Keratinocyte (primary cell): Measurements from ENCODE around the gene HDAC9. TPM values are rescaled to one million over a fixed set of nuclear protein-coding genes. Genes with fewer than 3 reads are reported as not detected.

Source experiments
- DNase-seq: peaks from one replicate; pipeline ENCODE4 v3.0.0-alpha.2; 2011; ENCODE audit warnings: low read depth, missing footprints, low spot score
- FAIRE-seq: peaks from 2 replicates; lab custom pipeline; 2011; peaks lifted over from hg19 to GRCh38; lab: Jason Lieb, UNC
- H2AFZ ChIP-seq: 2 replicates; pipeline ENCODE4 v1.6.0; 2012; ENCODE audit warnings: low read length, control low read depth, inconsistent platforms; ENCODE audit not compliant: control insufficient read depth
- H3K27ac ChIP-seq: 2 replicates; pipeline ENCODE4 v1.5.1; 2011; ENCODE audit warnings: low read length; ENCODE audit not compliant: control insufficient read depth, insufficient read depth
- H3K27me3 ChIP-seq: 3 replicates; pipeline ENCODE4 v1.6.0; 2011; ENCODE audit warnings: low read length; ENCODE audit not compliant: control insufficient read depth, insufficient read depth; ENCODE audit errors: extremely low read depth
- H3K36me3 ChIP-seq, 2 experiments: 2 replicates in 1 of 2; 3 replicates in 1 of 2; pipeline ENCODE4 v1.5.1; 2011; ENCODE audit warnings: low read length in 2 of 2, mild to moderate bottlenecking in 1 of 2; ENCODE audit not compliant: control insufficient read depth in 2 of 2, insufficient read depth in 2 of 2; ENCODE audit errors: extremely low read depth in 1 of 2
- H3K4me1 ChIP-seq: 3 replicates; pipeline ENCODE4 v1.5.1; 2011; ENCODE audit warnings: low read length; ENCODE audit not compliant: control insufficient read depth, insufficient read depth; ENCODE audit errors: extremely low read depth
- H3K4me2 ChIP-seq: 3 replicates; pipeline ENCODE4 v1.6.0; 2011; ENCODE audit warnings: low read depth, low read length; ENCODE audit not compliant: control insufficient read depth, insufficient read depth; ENCODE audit errors: extremely low read depth
- H3K4me3 ChIP-seq, 3 experiments: fragments of 200-600 bp in 1 of 3; sonication (generic) in 1 of 3; 2 replicates in 2 of 3; 3 replicates in 1 of 3; pipeline ENCODE4 v1.5.1; 2011 to 2016; ENCODE audit warnings: low read length in 3 of 3, mild to moderate bottlenecking in 3 of 3, control low read depth in 2 of 3, inconsistent platforms in 1 of 3, low read depth in 1 of 3, mixed read lengths in 1 of 3, mixed run types in 1 of 3, moderate library complexity in 1 of 3; ENCODE audit not compliant: control insufficient read depth in 2 of 3, insufficient read depth in 2 of 3; ENCODE audit errors: extremely low read depth in 1 of 3
- H3K79me2 ChIP-seq: 2 replicates; pipeline ENCODE4 v1.6.0; 2012; ENCODE audit warnings: low read length; ENCODE audit not compliant: control insufficient read depth, insufficient read depth
- H3K9ac ChIP-seq: 3 replicates; pipeline ENCODE4 v1.6.0; 2011; ENCODE audit warnings: low read length; ENCODE audit not compliant: control insufficient read depth, insufficient read depth; ENCODE audit errors: extremely low read depth
- H3K9me1 ChIP-seq: 3 replicates; pipeline ENCODE4 v1.6.0; 2011; ENCODE audit warnings: low read length; ENCODE audit not compliant: control insufficient read depth, insufficient read depth; ENCODE audit errors: extremely low read depth
- H3K9me3 ChIP-seq: 2 replicates; pipeline ENCODE4 v1.5.1; 2012; ENCODE audit warnings: low read depth, low read length; ENCODE audit not compliant: control insufficient read depth
- H4K20me1 ChIP-seq: 3 replicates; pipeline ENCODE4 v1.6.0; 2011; ENCODE audit warnings: low read length; ENCODE audit not compliant: control insufficient read depth, insufficient read depth; ENCODE audit errors: extremely low read depth
- EZH2 ChIP-seq: IDR thresholded peaks from one replicate; pipeline ENCODE4 v1.6.1; 2012; ENCODE audit warnings: inconsistent platforms, mild to moderate bottlenecking, low read length, moderate library complexity
- dilution Hi-C: fragments of 300-500 bp; cut with MboI; formaldehyde crosslinking; loops from one replicate; pipeline ENCODE4 v1.7.0; 2020; ENCODE audit warnings: low sequenced_read_pairs; ENCODE audit not compliant: extremely low pct_ligation_motif_present
- polyA plus RNA-seq, 5 experiments: library from polyadenylated mRNA; depleted of rRNA in 3 of 5; stranded (reverse) in 3 of 5; stranded (forward) in 1 of 5; unstranded in 1 of 5; fragments of >200 nt; gene quantifications; 1 replicate in 1 of 5; 2 replicates in 3 of 5; 3 replicates in 1 of 5; pipeline versions ENCODE4 v1.2.1 to v1.2.3, GENCODE V29; 2011 to 2012; ENCODE audit warnings: missing spikeins in 2 of 5, low read depth in 1 of 5, low replicate concordance in 1 of 5
- TF ChIP-seq, protein P1 (sequence below), 3 experiments: IDR thresholded peaks in 1 of 3; conservative IDR thresholded peaks in 1 of 3; optimal IDR thresholded peaks in 1 of 3; 2 replicates in 2 of 3; 3 replicates in 1 of 3; pipeline versions ENCODE3 to v1.5.1; 2011; ENCODE audit warnings: low read length in 3 of 3, mild to moderate bottlenecking in 3 of 3, moderate library complexity in 2 of 3, control low read depth in 1 of 3, inconsistent platforms in 1 of 3; ENCODE audit not compliant: insufficient read depth in 2 of 3; ENCODE audit errors: extremely low read depth in 1 of 3

Gene HDAC9
- polyA plus RNA-seq, 1 donor (not counting 4 experiments of a cell fraction or from before 2014, with no cell fraction given) = 24.6 TPM

DNA sequence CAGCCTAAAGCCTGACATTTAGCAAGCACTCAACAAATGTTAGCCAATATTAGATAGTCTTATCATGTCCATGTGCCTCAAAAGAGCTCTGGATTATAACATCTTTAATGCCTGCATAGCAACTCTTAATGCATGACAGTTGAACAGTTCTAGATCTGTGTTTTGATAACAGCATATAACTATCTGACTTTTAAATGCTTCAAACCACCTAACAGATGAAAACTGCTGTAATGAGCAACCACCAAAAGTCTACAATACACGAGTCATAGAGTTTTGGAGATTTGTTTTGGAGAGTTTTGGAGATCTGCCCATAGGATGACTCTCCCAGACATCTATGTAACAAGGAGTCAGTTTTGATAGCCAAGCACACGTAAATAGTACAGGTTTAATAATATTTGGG, 394.6 kb downstream of the HDAC9 start:
- no peak for DNase-seq
- no peak overlapping the region for H2AFZ ChIP-seq
- TF ChIP-seq, protein P1, sequence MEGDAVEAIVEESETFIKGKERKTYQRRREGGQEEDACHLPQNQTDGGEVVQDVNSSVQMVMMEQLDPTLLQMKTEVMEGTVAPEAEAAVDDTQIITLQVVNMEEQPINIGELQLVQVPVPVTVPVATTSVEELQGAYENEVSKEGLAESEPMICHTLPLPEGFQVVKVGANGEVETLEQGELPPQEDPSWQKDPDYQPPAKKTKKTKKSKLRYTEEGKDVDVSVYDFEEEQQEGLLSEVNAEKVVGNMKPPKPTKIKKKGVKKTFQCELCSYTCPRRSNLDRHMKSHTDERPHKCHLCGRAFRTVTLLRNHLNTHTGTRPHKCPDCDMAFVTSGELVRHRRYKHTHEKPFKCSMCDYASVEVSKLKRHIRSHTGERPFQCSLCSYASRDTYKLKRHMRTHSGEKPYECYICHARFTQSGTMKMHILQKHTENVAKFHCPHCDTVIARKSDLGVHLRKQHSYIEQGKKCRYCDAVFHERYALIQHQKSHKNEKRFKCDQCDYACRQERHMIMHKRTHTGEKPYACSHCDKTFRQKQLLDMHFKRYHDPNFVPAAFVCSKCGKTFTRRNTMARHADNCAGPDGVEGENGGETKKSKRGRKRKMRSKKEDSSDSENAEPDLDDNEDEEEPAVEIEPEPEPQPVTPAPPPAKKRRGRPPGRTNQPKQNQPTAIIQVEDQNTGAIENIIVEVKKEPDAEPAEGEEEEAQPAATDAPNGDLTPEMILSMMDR (optimal IDR thresholded peaks at IDR 0.05 in 1 of 3, IDR thresholded peaks at IDR 0.05 in 1 of 3, conservative IDR thresholded peaks at IDR 0.05 in 1 of 3; ENCODE audit: extremely low read depth in 1 of 3, insufficient read depth in 2 of 3, low read length in 3 of 3) = no peak
- TF ChIP-seq EZH2 = no peak
- H3K4me2 ChIP-seq = no peak overlapping the region
- no peak overlapping the region for H3K27ac ChIP-seq
- H3K9ac ChIP-seq = no peak overlapping the region
- H3K4me3 ChIP-seq = no peak overlapping the region
- no peaks in the 10 kb centered on the region for H3K9me3 ChIP-seq
- dilution Hi-C loops = no loop called here
- peak; percentile 74 for FAIRE-seq
- no peaks in the 10 kb centered on the region for H3K79me2 ChIP-seq
- no peaks in the 10 kb centered on the region for H3K9me1 ChIP-seq
- no peaks in the 10 kb centered on the region for H3K36me3 ChIP-seq
- peaks cover 22% of the 10 kb centered on the region for H3K4me1 ChIP-seq
- H4K20me1 ChIP-seq = no peaks in the 10 kb centered on the region
- H3K27me3 ChIP-seq = no peaks in the 10 kb centered on the region

GRCh38 chr7:18890885-18891621, 395.5 kb downstream of the HDAC9 start:
- no peak overlapping the region for H3K4me2 ChIP-seq
- dilution Hi-C loops = no loop called here
- TF ChIP-seq, protein P1 (optimal IDR thresholded peaks at IDR 0.05 in 1 of 3, IDR thresholded peaks at IDR 0.05 in 1 of 3, conservative IDR thresholded peaks at IDR 0.05 in 1 of 3; ENCODE audit: extremely low read depth in 1 of 3, insufficient read depth in 2 of 3, low read length in 3 of 3) = no peak
- no peak for TF ChIP-seq EZH2

More at GRCh38 chr7:18890885-18891621, 395.5 kb downstream of the HDAC9 start:
- H3K4me3 ChIP-seq = no peak overlapping the region
- H3K27me3 ChIP-seq = no peaks in the 10 kb centered on the region
- H3K9ac ChIP-seq = no peak overlapping the region
- H3K9me3 ChIP-seq = no peaks in the 10 kb centered on the region
- no peaks in the 10 kb centered on the region for H3K79me2 ChIP-seq
- H3K27ac ChIP-seq = no peak overlapping the region
- H4K20me1 ChIP-seq = no peaks in the 10 kb centered on the region
- H3K36me3 ChIP-seq = no peaks in the 10 kb centered on the region
- FAIRE-seq (peak; percentile 26), DNase-seq (no peak)
- no peak overlapping the region for H2AFZ ChIP-seq
- H3K4me1 ChIP-seq = peaks cover 30% of the 10 kb centered on the region
- H3K9me1 ChIP-seq = no peaks in the 10 kb centered on the region
